ENCODE data around the gene FAM20A. TPM values are rescaled to one million over a fixed set of nuclear protein-coding genes. Genes with fewer than 3 reads are reported as not detected.

FAM20A gene
- total RNA-seq, 4 donors from 2014 or later = 0.80 to 3.1 (median 1.4) TPM

GRCh38 chr17:68592009-68592408, 9.2 kb downstream of the FAM20A start:
- no peaks in the 10 kb centered on the region for H3K36me3 ChIP-seq
- ATAC-seq = no peak
- no peaks in the 10 kb centered on the region for H3K4me1 ChIP-seq
- no peak overlapping the region for H3K4me3 ChIP-seq
- in situ Hi-C loops (cut with MboI; ENCODE audit: low sequenced_read_pairs in 4 of 4) = no loop called here
- H3K9me3 ChIP-seq = no peaks in the 10 kb centered on the region
- H3K27me3 ChIP-seq = no peaks in the 10 kb centered on the region
- H3K27ac ChIP-seq = no peak overlapping the region
- intact Hi-C loops (cut with DNase I; ENCODE audit: low total_unique reads) = no loop called here
- DNase-seq = no peak
- TF ChIP-seq CTCF (IDR thresholded peaks at IDR 0.05 in 4 of 5, conservative IDR thresholded peaks at IDR 0.05 in 1 of 5) (no peak), POLR2A (IDR thresholded peaks at IDR 0.05) (no peak)

DNA sequence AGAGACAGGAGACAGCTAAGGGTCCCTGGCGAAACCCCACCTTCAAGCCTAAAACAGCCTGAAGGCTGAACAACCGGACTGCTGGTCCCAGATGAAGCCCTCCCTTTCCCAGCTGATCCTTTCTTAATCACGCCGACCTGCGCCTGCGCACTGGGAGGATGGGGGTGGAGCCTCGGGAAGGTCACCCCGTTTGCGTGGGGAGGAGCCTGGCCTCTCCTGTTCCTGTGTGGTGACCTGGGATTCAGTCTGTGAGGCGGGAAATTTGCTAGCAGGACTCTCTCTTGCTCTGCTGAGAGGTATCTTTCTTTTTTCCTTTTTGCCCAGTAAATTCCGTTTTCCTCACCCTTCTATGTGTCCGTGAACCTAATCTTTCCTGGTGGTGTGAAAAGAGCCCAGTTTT, 9.6 kb downstream of the FAM20A start:
- in situ Hi-C loops (cut with MboI; ENCODE audit: low sequenced_read_pairs in 4 of 4) = no loop called here
- no peaks in the 10 kb centered on the region for H3K36me3 ChIP-seq
- intact Hi-C loops (cut with DNase I; ENCODE audit: low total_unique reads) = no loop called here
- DNase-seq (no peak), ATAC-seq (no peak)
- no peaks in the 10 kb centered on the region for H3K27me3 ChIP-seq
- H3K27ac ChIP-seq = no peak overlapping the region
- no peak overlapping the region for H3K4me3 ChIP-seq
- no peaks in the 10 kb centered on the region for H3K4me1 ChIP-seq
- TF ChIP-seq POLR2A (IDR thresholded peaks at IDR 0.05) (no peak), CTCF (IDR thresholded peaks at IDR 0.05 in 4 of 5, conservative IDR thresholded peaks at IDR 0.05 in 1 of 5) (no peak)
- H3K9me3 ChIP-seq = no peaks in the 10 kb centered on the region

DNA sequence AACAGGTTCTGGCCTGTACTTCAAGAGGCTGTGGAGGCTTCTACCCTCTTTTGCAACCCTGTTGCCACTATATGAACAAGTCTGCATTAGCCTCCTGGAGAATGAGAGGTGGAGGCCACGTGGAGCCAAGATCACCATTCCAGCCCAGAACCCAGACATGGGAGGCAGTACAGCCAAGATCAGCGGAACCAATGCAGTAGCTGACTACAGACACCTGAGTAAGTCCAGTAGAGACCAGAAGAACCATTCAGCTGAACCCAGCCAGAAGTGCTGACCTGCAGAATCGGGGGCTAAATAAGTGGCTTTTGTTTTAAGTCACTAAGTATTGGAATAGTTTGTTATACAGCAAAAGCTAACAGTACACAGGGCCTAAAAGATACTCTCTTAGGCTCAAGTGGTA, 12.1 kb downstream of the FAM20A start:
- no peak for ATAC-seq
- no peak for TF ChIP-seq CTCF (IDR thresholded peaks at IDR 0.05 in 4 of 5, conservative IDR thresholded peaks at IDR 0.05 in 1 of 5)
- TF ChIP-seq POLR2A (IDR thresholded peaks at IDR 0.05) = no peak
- DNase-seq = no peak
- H3K27me3 ChIP-seq = no peaks in the 10 kb centered on the region
- intact Hi-C loops (cut with DNase I; ENCODE audit: low total_unique reads) = no loop called here
- no peaks in the 10 kb centered on the region for H3K9me3 ChIP-seq
- no peaks in the 10 kb centered on the region for H3K4me1 ChIP-seq
- H3K4me3 ChIP-seq = no peak overlapping the region
- no peak overlapping the region for H3K27ac ChIP-seq
- in situ Hi-C loops (cut with MboI; ENCODE audit: low sequenced_read_pairs in 4 of 4) = no loop called here
- no peaks in the 10 kb centered on the region for H3K36me3 ChIP-seq

- DNase-seq (no peak), ATAC-seq (no peak)
- in situ Hi-C loops (cut with MboI; ENCODE audit: low sequenced_read_pairs in 4 of 4) (no loop called here), intact Hi-C loops (cut with DNase I; ENCODE audit: low total_unique reads) (no loop called here)
- TF ChIP-seq CTCF (IDR thresholded peaks at IDR 0.05 in 4 of 5, conservative IDR thresholded peaks at IDR 0.05 in 1 of 5) = no peak
- no peak for TF ChIP-seq POLR2A (IDR thresholded peaks at IDR 0.05)
- Histone ChIP-seq H3K4me1 (no peaks in the 10 kb centered on the region), H3K36me3 (no peaks in the 10 kb centered on the region), H3K27ac (no peak overlapping the region), H3K27me3 (no peaks in the 10 kb centered on the region), H3K4me3 (no peak overlapping the region), H3K9me3 (no peaks in the 10 kb centered on the region)
Measured at GRCh38 chr17:68588362-68588761, 12.8 kb downstream of the FAM20A start.

DNA sequence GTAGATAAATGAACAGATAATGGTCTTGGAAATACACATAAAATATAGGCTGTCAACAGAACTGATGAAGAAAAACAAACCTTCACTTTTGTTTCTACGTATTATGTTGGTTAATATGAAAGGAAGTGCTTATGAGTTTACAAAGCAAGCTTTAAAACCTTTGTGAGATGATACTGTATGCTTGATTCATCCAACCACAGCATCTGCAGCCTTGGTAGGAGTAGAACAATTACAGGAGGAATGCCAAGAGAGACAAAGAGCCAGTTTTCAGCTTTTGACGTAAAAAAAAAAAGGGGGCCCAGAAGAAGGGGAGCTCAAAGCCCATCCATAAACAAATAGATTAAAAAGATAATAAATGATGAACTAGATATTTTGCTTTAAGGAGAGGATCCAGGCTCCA, 13.3 kb downstream of the FAM20A start:
- Histone ChIP-seq H3K4me3 (no peak overlapping the region), H3K9me3 (no peaks in the 10 kb centered on the region), H3K4me1 (no peaks in the 10 kb centered on the region), H3K27ac (no peak overlapping the region), H3K36me3 (no peaks in the 10 kb centered on the region), H3K27me3 (no peaks in the 10 kb centered on the region)
- TF ChIP-seq CTCF (IDR thresholded peaks at IDR 0.05 in 4 of 5, conservative IDR thresholded peaks at IDR 0.05 in 1 of 5) (no peak), POLR2A (IDR thresholded peaks at IDR 0.05) (no peak)
- intact Hi-C loops (cut with DNase I; ENCODE audit: low total_unique reads) (no loop called here), in situ Hi-C loops (cut with MboI; ENCODE audit: low sequenced_read_pairs in 4 of 4) (no loop called here)
- DNase-seq = no peak
- ATAC-seq = no peak

Measured in gastrocnemius medialis (tissue), 4 donors.